H1 (cell line): ENCODE data around the gene RASGEF1B.

Experiments used
- CBX8 ChIP-seq: fragments of 300-800, 300-1000 bp; sonication (generic); IDR thresholded peaks from 2 replicates; pipeline ENCODE4 v1.7.1; 2016; ENCODE audit warnings: low read depth, low read length, borderline replicate concordance
- CHD1 ChIP-seq: IDR thresholded peaks from 2 replicates; pipeline ENCODE4 v1.6.1; 2012; ENCODE audit warnings: low read depth, low read length, improper control_type of control experiment
- EP300 ChIP-seq, 2 experiments: IDR thresholded peaks; 1 replicate in 1 of 2; 2 replicates in 1 of 2; pipeline ENCODE4 v1.6.1; 2011 to 2012; ENCODE audit warnings: low read depth in 2 of 2, low read length in 2 of 2, mild to moderate bottlenecking in 2 of 2, borderline replicate concordance in 1 of 2, inconsistent platforms in 1 of 2, moderate library complexity in 1 of 2
- NRF1 ChIP-seq: IDR thresholded peaks from 2 replicates; pipeline ENCODE4 v1.6.1; 2011; ENCODE audit warnings: mild to moderate bottlenecking, low read depth, low read length, improper control_type of control experiment
- RAD21 ChIP-seq, 2 experiments: IDR thresholded peaks in 1 of 2; conservative IDR thresholded peaks in 1 of 2; 2 replicates each; pipeline ENCODE4 v1.6.1; 2011; ENCODE audit warnings: low read depth in 2 of 2, low read length in 2 of 2, improper control_type of control experiment in 1 of 2, inconsistent platforms in 1 of 2, mild to moderate bottlenecking in 1 of 2, moderate library complexity in 1 of 2
- SIRT6 ChIP-seq: IDR thresholded peaks from one replicate; pipeline ENCODE4 v1.7.1; 2012; ENCODE audit warnings: low read length, inconsistent platforms
- TF ChIP-seq, protein P1 (sequence below): IDR thresholded peaks from 2 replicates; pipeline ENCODE4 v1.6.1; 2011; ENCODE audit warnings: low read length, improper control_type of control experiment
- TF ChIP-seq, protein P2 (sequence below), 3 experiments: IDR thresholded peaks; 1 replicate in 2 of 3; 2 replicates in 1 of 3; pipeline versions ENCODE4 v1.5.1 to v1.6.1; 2011; ENCODE audit warnings: low read length in 3 of 3, mild to moderate bottlenecking in 3 of 3, inconsistent platforms in 2 of 3, low read depth in 1 of 3, moderate library complexity in 1 of 3; ENCODE audit not compliant: insufficient read depth in 1 of 3; ENCODE audit errors: control extremely low read depth in 1 of 3

DNA sequence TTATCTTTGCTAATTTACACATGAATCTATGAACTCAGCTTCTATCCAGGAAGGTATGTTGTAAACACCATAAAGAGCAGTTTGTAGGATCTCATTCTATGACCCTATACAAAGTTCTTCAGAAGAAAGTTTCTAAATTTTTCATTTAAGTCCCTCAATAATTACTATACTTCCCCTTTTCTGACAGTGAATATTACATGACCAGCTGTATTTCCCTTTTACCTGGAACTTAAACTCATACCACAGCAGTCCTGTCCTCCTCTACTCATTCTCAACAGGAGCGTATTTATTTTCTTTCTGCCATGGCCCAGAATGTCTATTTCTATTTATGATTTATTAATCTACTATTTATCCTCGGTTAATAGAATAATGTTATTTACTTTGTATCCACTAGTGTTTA, 15.8 kb downstream of the RASGEF1B start:
- TF ChIP-seq, protein P1, sequence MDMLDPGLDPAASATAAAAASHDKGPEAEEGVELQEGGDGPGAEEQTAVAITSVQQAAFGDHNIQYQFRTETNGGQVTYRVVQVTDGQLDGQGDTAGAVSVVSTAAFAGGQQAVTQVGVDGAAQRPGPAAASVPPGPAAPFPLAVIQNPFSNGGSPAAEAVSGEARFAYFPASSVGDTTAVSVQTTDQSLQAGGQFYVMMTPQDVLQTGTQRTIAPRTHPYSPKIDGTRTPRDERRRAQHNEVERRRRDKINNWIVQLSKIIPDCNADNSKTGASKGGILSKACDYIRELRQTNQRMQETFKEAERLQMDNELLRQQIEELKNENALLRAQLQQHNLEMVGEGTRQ = no peak
- TF ChIP-seq, protein P2, sequence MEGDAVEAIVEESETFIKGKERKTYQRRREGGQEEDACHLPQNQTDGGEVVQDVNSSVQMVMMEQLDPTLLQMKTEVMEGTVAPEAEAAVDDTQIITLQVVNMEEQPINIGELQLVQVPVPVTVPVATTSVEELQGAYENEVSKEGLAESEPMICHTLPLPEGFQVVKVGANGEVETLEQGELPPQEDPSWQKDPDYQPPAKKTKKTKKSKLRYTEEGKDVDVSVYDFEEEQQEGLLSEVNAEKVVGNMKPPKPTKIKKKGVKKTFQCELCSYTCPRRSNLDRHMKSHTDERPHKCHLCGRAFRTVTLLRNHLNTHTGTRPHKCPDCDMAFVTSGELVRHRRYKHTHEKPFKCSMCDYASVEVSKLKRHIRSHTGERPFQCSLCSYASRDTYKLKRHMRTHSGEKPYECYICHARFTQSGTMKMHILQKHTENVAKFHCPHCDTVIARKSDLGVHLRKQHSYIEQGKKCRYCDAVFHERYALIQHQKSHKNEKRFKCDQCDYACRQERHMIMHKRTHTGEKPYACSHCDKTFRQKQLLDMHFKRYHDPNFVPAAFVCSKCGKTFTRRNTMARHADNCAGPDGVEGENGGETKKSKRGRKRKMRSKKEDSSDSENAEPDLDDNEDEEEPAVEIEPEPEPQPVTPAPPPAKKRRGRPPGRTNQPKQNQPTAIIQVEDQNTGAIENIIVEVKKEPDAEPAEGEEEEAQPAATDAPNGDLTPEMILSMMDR (IDR thresholded peaks at IDR 0.05; ENCODE audit: control extremely low read depth in 1 of 3, insufficient read depth in 1 of 3, low read depth in 1 of 3, low read length in 3 of 3) = no peak
- TF ChIP-seq EP300 (IDR thresholded peaks at IDR 0.05; ENCODE audit: borderline replicate concordance in 1 of 2, low read depth in 2 of 2, low read length in 2 of 2) (no peak), CHD1 (no peak), RAD21 (IDR thresholded peaks at IDR 0.05 in 1 of 2, conservative IDR thresholded peaks at IDR 0.05 in 1 of 2; ENCODE audit: low read depth in 2 of 2, low read length in 2 of 2) (no peak), CBX8 (no peak), NRF1 (no peak), SIRT6 (no peak)
